ENCODE measurements around the gene TRAK2. TPM values are rescaled to one million over a fixed set of nuclear protein-coding genes. Genes with fewer than 3 reads are reported as not detected.
"Not testable (repeated sequence)": the region's sequence is repeated elsewhere in the genome, so short reads cannot be mapped to it uniquely, and the experiment has no call there.

Gene TRAK2
- 30.3 and 35.0 TPM in 2 replicates for total RNA-seq

GRCh38 chr2:201451292-201452057, at the start of gene TRAK2, which contains the start of gene STRADB:
TSS of gene TRAK2 (minus strand) at chr2:201451458. CDS start at chr2:201420507, 30,951 bp downstream.
TSS of gene STRADB (plus strand) at chr2:201451740. CDS start at chr2:201454841, 3,101 bp downstream.
- DNase-seq (ENCODE audit: low read depth, low spot score), result peak; percentile 75

- no peak for DNase-seq (ENCODE audit: low read depth, low spot score)
Observed at GRCh38 chr2:201500534-201500933, 49.3 kb upstream of the TRAK2 start.

- DNase-seq (ENCODE audit: low read depth, low spot score), result no peak
Observed at GRCh38 chr2:201496785-201497184, 45.5 kb upstream of the TRAK2 start.

- DNase-seq (ENCODE audit: low read depth, low spot score), result no peak
Observed at GRCh38 chr2:201490291-201490690, 39.0 kb upstream of the TRAK2 start.

- no peak for DNase-seq (ENCODE audit: low read depth, low spot score)
Observed at GRCh38 chr2:201484805-201485204, 33.5 kb upstream of the TRAK2 start.

DNA sequence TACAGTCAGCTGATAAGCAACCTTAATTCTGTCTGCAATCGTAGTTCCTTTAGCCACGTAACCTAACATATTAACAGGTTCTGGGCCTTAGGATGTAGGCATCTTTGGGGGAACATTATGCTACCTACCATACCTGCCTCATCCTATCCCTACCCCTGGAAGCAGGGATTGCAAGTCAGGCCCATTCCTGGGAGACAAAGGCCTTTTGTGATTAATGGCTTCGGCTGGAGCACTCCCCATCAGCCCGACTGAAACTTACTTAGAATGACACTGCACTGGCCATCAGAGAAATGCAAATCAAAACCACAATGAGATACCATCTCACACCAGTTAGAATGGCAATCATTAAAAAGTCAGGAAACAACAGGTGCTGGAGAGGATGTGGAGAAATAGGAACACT, 32.5 kb upstream of the TRAK2 start:
- not testable (repeated sequence) for DNase-seq (ENCODE audit: low read depth, low spot score)

GRCh38 chr2:201483342-201483741, 32.1 kb upstream of the TRAK2 start:
- DNase-seq (ENCODE audit: low read depth, low spot score), result no peak

DNA sequence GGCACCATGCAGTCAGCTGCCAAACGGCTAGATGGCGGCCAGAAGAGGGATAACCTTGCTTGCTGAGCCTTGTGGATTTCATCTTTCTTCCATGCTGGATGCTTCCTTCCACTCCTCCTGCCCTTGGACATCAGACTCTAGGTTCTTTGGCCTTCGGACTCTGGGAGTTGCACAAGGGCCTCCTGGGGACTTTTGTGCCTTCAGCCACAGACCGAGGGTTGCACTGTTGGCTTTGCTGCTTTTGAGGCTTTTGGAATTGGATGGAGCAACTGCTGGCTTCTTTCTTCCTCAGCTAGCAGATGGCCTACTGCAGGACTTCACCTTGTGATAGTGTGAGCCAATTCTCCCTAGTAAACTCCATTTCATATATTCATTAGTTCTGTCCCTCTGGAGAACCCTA, 31.3 kb upstream of the TRAK2 start:
- no peak for DNase-seq (ENCODE audit: low read depth, low spot score)

DNA sequence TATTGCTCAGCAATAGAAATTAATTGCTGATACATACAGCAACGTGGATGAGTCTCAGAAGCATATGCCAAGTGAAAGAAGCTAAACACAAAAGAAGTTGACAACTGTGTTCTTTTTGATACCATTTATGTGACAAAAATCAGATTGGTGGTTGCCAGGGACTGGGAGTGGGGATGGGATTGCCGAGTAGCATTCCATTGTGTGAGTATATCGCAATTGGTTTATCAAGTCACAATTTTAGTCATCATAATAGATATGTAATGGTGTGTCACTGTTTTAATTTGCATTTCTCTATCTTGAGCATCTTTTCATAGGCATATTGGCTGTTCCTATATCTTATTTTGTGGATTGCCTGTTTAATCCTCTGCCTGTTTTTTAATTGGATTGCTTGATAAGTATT, 21.2 kb upstream of the TRAK2 start:
- no peak for DNase-seq (ENCODE audit: low read depth, low spot score)

DNA sequence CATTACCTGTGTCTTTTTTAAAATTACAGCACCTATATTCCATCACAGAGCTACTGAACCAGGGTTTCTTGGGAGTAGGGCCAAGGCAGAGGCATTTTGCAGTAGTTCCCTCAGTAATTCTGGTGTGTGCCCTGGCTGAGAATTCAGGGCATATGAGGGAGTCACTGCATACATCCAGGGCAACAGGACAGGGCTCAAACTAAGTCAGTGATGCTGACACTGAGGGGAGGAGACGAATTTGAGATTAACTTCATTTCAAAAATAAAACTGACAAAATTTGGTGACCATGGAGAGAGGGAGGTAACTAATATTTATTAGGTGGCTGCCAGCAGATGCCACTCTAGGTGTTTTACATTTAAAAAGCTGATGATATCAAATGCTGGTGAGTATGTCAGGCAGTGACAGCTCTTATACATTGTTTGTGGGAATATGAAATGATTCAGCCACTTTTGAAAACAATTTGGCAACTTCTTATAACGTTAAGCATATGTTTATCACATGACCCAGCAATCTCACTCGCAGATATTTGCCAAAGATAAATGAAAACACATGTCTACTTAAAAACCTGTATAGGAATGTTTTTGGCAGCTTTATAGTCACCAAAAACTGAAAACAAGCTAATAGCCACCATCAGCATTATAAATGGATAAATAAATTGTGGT, 20.6 kb upstream of the TRAK2 start:
- DNase-seq (ENCODE audit: low read depth, low spot score), result no peak

- no peak for DNase-seq (ENCODE audit: low read depth, low spot score)
Observed at GRCh38 chr2:201470821-201471731, 19.8 kb upstream of the TRAK2 start.

DNA sequence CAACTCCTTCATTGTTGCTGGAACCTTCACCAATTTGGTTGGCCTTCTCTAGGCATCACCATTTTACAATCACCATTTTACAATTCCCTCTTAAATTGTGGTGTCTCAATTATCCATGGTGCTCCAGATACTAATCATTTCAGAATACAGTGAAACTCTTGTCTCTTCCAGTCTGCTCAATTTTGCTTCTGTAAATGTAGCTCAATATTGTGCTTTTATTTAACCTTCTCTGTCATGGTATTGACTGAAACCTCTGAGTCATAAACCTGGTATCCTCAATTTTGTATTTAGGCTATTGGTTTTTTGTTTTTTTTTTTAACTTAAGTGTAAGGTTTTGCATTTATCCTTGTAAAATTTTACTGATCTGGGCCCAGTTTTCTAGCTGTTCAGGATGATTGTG, 16.4 kb upstream of the TRAK2 start:
- no peak for DNase-seq (ENCODE audit: low read depth, low spot score)

- DNase-seq (ENCODE audit: low read depth, low spot score), result peak; percentile 15
Observed at GRCh38 chr2:201466050-201466675, 14.9 kb upstream of the TRAK2 start.

GRCh38 chr2:201465524-201465971, 14.3 kb upstream of the TRAK2 start:
- no peak for DNase-seq (ENCODE audit: low read depth, low spot score)

DNA sequence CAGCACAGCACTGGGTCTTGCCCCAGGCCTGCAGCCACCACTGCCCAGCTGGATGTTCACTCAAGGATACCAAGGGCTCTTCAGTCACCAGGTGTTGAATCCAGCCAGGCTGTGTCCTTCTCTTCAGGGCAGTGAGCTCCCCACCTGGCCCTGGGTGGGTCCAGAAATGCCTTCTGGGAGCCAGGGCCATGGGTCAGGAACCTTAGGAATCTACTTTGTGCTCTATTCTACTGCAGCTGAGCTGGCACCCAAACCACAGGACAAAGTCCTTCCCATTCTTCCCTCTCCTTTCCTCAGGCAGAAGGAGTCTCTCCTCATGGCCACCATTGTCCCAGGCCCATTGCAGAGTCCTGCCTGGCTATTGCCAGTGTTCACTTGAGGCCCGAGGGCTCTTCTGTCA, 13.3 kb upstream of the TRAK2 start:
- DNase-seq (ENCODE audit: low read depth, low spot score), result no peak

- DNase-seq (ENCODE audit: low read depth, low spot score), result no peak
Observed at GRCh38 chr2:201460532-201460931, 9.3 kb upstream of the TRAK2 start.

DNA sequence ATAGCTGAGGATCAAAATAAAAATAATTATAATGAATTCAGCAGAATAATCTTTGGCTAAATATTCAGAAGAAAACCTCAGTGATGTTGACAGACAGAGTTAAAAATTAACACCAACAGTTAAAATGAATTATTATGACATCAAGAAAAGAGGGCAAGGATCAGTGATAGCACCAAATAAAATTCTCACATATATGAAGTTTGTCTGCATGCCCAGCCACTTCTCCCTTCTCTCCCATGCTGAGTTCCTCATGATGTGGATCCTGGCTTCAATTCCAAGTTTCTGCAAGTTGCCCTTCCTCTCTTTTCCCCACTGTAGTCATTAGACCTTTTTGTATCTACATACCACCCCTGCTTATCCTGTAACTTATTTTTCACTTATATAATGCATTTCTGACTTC, 7.1 kb upstream of the TRAK2 start:
- no peak for DNase-seq (ENCODE audit: low read depth, low spot score)

DNA sequence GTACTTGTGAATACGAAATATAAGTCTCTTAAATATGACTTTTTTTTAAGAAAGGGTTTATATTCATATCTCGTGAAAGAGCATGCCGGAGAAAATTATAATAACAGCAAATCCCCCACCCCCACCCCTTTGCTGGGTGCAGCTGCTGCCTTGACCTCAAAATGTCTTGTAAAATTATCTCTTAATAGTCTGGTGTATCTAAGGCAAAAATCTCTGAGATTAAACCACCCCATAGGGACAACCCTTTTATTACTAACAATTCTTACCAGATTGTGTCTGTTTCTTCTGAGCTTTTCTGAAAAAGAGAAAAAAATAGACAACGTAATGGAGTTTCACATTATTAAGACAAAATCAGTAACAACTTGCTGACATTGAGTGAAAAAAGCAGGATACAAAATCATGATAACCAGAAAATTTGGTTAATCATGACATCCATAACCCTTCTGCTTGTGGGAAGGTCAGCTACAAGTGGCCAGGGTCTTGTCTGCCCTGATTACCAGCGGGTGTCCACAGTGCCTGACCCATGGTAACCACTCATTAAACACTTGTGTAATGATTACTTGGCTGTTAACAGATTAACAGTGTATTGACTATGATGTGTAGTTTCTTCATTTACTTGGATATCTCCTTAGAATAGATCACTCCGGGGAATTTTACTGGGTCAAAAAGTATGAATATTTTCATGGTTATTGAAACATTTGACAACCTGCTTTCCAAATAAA, 1.8 kb upstream of the TRAK2 start:
- no peak for DNase-seq (ENCODE audit: low read depth, low spot score)

DNA sequence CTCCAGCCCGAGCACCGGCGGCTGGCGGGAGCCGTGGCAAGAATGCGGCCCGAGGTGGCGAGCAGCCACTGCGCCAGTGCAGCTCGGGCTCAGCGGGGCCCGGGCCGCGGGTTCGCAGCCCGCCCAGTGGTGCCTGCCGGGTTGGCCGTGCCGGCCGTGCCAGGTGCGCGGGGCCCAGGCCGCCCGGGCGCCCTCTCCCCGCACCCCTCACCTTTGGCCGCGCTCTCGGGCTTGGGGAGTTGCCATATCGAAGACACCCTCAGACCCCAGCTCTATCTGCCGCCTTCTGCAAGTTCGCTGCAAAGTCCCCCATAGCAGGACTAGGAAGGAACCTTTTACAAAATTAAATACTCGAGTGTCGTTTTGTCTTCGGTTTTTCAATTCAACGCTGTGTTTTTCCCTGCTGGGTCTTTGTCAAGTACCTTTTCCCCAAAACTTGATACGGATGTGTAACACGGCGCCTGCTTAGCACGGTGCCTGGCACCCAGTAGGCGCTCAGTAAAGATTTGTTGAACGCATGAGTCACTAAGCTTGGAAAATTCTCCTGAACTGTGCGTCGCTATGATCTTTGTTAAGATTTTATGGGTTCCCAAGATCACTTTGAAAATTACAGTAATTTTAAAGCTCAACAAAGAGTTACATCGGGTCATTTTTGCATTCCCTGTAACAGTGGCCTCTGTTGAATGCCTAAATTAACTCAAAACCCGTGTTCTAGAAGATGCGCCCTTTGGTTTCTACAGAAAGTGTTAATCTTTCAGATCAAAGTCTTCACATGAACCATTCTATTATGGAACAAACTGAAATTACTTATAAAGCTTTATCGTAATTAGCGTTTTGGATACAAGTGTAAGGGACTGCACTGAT, 1.0 kb upstream of the TRAK2 start:
- DNase-seq (ENCODE audit: low read depth, low spot score), result no peak

DNA sequence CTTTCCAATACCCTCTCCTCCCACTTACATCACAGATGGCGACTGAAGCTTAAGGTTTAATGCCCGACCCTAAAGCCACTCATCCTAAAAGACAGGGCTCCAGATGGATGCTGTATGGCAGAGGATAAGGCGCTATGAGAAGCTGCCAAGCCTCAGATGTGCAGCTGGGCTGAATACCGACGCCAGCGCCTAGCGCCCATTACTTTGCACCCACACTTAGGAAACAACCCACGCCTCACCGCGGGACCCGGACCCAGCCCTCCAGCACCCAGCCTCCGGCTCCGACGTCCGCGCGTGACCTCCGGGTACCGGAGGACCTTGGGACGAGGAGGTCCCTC, 335 bp downstream of the TRAK2 start:
- no peak for DNase-seq (ENCODE audit: low read depth, low spot score)
